Suppressor macrophage treated with lipopolysaccharide for 1 hour (primary cell): ENCODE measurements around the gene MITF.

Source experiments
- DNase-seq, 3 donors: peaks; one replicate each; pipeline ENCODE4 v3.0.0-alpha.2; 2020 to 2022

Gene MITF

DNA sequence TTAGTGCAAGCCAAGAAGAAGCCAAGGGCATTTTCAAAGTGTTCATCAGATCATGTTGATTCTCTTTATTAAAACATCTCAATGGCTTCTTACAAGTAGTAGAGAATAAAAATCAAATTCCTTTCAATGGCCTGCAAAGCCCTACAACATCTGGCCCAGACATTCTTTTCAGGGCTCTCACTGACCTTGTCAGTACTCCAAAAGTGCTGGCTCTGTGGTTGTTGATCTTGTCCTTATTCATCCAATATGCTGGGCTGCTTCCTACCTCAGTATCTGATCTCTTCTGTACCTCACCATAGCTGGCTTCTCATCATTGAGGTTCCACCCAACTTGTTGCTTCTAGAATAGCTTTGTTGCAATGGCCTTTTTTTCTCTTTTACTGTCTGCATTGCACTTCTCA, 186.2 kb downstream of the MITF start:
- no peak for DNase-seq

GRCh38 chr3:69926385-69926784, 187.1 kb downstream of the MITF start:
- DNase-seq, result no peak

- no peak for DNase-seq
These were observed 188.3 kb downstream of the MITF start for GRCh38 chr3:69927571-69927970.

DNA sequence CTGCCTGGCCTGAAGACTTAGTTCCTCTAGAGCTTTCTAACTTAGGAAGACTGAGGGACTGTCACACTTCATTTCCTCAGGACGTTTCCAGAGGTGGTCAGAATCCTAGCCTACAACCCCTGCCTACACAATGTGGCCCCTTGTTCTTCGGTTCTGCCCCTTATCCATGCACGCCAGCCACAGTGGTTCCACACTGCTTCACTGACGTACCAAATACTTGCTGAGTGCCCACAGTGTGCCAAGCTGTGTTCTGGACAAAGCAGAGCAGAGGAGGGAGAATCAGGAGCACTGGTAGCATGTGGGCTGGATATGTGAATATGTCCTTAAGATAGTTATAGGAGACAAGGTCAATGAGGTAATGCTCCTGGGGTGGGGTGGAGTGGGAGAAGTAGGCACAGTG, 189.8 kb downstream of the MITF start:
- no peak for DNase-seq

DNA sequence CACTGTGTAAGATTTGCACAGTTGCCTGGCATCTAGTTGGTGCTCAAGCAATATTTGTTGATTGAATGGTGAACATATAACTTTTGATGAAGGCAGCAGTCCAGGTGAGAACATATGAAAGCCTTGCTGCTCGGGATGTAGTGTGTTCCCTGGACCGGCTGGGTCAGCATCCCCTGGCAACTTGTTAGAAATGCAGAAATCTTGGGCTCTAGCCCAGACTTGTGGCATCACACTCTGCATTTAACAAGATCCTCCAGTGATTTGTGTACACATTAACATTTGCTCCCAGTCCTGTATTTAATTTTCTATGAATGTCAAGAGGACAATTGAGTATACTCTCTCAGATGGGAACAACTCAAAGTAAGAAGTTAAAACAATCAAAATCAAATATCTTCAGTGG, 191.3 kb downstream of the MITF start:
- no peak for DNase-seq

- DNase-seq, result no peak
These were observed 192.8 kb downstream of the MITF start for GRCh38 chr3:69932087-69932486.

DNA sequence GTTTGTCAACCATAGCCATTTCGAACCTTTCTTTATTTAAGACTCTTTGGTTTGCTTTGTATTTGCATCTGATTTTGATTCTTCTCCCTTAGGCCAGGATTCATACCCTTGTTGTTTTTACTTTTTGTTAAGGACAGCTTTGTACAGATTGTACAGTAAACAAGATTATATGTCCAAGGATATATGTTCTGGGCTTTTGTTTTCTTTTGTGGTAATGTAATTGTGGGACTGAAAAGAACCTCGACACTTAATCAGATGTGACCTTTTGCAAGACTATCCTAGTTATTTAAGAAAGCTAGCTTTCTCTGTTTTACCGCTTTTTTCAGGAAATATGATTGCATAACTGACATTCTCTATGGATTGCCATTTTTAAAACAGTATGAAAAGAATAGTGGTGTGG, 193.2 kb downstream of the MITF start:
- DNase-seq, result peak in 1 of 3 donors; percentile 11

DNA sequence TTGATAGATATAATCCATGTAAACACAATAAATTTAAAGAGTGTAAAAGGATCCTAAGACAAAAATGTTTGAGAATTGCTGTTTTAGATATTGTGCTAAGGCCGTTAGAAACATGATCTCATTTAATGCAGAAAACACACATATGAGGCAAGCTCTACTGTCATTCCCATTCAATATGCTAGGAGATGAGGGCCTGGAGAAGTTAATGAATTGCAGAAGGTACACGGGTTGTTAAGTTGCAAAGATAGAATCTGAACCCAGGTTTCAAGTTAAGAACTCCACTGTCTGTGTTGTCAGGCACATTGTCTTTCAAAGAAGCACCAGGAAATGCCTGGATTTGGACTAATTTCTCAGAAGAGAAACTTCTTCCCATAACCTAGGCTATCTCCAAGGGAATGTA, 195.1 kb downstream of the MITF start:
- DNase-seq, result no peak

- no peak for DNase-seq
These were observed 197.0 kb downstream of the MITF start for GRCh38 chr3:69936266-69936665.

- no peak for DNase-seq
These were observed 198.8 kb downstream of the MITF start for GRCh38 chr3:69938061-69938460.

DNA sequence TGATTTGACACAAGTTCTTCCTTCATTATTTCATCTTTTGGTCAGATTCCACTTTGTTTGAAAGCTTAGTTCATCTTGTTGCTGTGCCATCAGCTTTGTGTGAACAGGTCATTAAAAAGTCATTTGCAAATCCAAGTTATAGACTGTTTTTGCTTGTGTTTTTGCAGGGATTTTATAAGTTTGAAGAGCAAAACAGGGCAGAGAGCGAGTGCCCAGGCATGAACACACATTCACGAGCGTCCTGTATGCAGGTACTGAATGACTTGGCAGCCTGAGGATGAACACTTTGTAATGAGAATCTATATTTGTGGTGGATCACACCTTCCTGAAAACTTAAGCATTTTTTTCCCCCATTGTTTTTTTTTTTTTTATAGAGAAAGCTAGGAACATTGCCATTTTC, 199.7 kb downstream of the MITF start:
- no peak for DNase-seq

- DNase-seq, result peak; percentile 27 to 66 (median 51)
These were observed 201.8 kb downstream of the MITF start for GRCh38 chr3:69941037-69941436.

DNA sequence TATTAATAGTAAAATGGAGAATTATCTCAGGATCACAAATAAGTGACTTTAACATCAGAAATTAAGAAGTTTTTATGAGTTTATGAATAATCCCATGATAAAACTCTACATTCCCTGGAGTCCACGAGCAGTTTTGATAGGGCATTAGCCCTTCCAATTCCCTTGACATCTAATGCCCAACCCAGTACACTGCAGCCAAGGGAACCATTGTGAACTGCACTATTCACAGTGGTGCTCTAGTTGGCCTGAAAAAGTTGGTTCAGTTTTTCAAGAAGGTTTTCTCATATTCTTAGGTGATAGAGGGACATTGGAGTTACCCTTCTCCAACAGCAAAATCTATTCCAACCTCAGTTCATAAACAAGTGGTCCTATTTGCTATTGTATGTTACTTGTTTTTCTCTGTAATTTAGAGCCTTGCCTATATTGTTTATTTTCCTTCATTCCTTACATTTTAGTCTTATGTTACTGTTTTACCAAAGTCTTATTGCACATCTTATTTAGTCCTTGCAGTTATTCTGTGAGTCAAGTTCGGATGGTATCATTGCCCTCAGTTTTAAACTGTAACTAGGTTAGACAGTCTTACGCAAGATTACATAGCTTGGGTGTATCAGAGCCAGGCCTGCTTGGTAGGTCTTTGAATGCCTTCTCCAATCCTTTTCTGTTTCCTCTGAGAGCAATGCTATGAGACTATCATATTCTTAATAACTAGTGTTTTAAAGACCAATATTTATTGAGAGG, 202.3 kb downstream of the MITF start:
- DNase-seq, result no peak

DNA sequence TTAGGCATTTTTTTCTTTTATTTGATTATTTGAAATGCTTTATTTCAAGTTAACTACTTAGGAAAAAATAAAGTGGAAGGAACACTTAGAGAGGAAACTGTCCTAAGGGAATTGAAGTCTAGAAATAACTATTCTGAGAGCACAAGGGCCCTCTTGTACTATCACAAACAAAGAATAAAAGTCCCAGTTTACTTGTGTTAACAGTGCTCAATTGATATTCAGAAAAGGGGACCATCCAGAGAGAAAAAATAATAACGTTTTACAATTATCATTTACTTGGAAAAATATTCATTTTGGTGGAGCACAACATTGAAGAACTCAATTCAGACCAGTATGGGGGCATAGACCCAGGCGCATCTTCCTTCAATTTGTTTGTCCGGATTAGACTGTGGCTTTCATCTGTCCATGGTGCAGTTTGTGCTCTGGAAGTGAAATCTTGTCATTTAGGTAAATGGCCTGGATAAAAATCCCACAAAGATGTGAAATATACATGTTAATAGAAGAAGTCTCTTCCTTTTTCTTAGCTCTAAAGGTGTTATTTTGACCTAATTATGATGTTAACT, 205.7 kb downstream of the MITF start:
- DNase-seq, result no peak

GRCh38 chr3:69948246-69948862, 209.1 kb downstream of the MITF start:
- DNase-seq, result peak; percentile 39 to 75 (median 62)

- no peak for DNase-seq
These were observed 212.4 kb downstream of the MITF start for GRCh38 chr3:69951616-69952015.

- DNase-seq, result no peak
These were observed 220.3 kb downstream of the MITF start for GRCh38 chr3:69959581-69959980.

DNA sequence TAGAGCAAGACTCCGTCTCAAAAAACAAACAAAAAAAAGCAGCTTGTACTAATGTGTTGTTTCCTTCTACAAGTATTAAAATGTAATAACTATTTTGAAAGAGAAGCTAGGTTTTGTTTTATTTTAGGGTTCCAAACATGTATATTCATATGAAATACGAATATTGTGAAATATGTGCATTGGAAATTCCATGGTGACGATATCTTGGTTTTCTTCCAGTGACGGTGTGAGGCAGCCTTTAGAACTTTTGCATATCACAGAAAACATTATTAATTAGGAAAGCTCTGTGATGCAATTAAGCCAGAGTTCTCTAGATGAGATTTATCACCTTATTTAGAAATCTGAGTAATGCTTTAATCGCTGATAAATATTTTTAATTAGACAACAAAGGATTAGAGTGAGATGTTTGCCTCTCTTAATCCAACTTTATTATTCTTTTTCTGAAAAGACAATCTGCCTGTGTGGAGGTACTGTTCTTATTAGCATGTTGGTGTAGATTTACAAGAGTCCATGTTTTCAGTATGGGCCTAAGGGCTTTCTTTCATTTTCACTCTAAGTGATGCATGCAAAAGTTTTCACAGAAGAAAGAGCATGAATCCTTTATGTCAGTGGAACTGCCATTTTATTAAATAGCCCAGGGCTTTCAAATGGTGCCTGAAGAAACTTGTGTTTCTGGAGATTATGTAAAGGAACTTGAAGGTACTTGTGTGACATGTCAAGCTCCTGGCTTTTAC, 222.6 kb downstream of the MITF start:
- peak; percentile 58 to 88 (median 77) for DNase-seq

- no peak for DNase-seq
These were observed 224.4 kb downstream of the MITF start for GRCh38 chr3:69963643-69964042.

DNA sequence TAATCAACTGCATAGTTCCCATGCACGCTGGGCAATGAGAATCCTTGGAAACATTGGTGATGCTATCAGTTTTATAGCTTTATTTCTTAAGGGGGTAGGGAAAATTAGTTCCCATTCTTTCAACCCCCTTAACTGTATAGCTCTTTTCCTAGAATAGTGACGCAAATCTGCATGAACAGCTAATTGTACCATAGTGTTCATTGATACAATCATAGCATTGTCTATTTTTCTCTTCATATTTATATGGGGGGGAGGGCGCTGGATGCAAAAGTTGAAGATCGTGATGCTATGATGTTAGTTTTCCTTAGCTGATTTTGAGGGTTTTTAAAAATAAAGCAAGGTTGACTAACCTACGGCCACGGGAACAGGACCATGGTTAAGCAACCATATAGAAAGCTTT, 227.9 kb downstream of the MITF start:
- no peak for DNase-seq

- peak; percentile 35 to 69 (median 59) for DNase-seq
These were observed 231.6 kb downstream of the MITF start for GRCh38 chr3:69970827-69971226.

DNA sequence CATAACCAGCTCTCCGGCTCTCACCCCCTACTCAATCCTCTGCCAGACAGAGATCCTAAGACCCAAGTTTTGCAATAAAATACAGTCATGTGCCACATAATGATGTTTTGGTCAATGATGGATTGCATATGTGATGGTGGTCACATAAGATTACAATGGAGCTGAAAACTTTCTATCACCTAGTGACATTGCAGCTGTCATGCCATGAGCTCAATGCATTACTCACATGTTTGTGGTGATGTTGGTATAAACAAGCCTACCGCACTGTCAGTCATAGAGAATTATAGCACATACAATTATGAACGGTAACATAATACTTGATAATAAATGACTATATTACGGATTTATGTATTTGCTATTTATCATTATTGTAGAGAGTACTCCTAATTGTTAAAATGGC, 233.4 kb downstream of the MITF start:
- DNase-seq, result no peak

- DNase-seq, result no peak
These were observed 236.8 kb downstream of the MITF start for GRCh38 chr3:69976021-69976420.
